ENCODE data around the gene POLR2H.

POLR2H gene

GRCh38 chr3:184341925-184342324 lies 19.6 kb upstream of the POLR2H start:
- TF ChIP-seq CTCF (IDR thresholded peaks at IDR 0.05): no peak
- DNase-seq (ENCODE audit: low spot score): no peak
- H3K4me3 ChIP-seq: no peak overlapping the region
- no peak overlapping the region for H3K27ac ChIP-seq

- no peak for TF ChIP-seq CTCF (IDR thresholded peaks at IDR 0.05)
- Histone ChIP-seq H3K27ac (no peak overlapping the region), H3K4me3 (no peak overlapping the region)
- DNase-seq (ENCODE audit: low spot score): no peak
Measured at GRCh38 chr3:184343200-184343876, 18.2 kb upstream of the POLR2H start.

- TF ChIP-seq CTCF (IDR thresholded peaks at IDR 0.05): no peak
- DNase-seq (ENCODE audit: low spot score): no peak
- Histone ChIP-seq H3K4me3 (no peak overlapping the region), H3K27ac (peak overlapping the region in 1 of 2 donors; percentile 15)
Measured at GRCh38 chr3:184344579-184345316, 16.8 kb upstream of the POLR2H start.

GRCh38 chr3:184345317-184346144 lies 16.0 kb upstream of the POLR2H start:
- Histone ChIP-seq H3K27ac (peak overlapping the region in 1 of 2 donors; percentile 15), H3K4me3 (no peak overlapping the region)
- TF ChIP-seq CTCF (IDR thresholded peaks at IDR 0.05): no peak
- DNase-seq (ENCODE audit: low spot score): no peak

- no peak for DNase-seq (ENCODE audit: low spot score)
- no peak overlapping the region for H3K4me3 ChIP-seq
- no peak for TF ChIP-seq CTCF (IDR thresholded peaks at IDR 0.05)
- H3K27ac ChIP-seq: no peak overlapping the region
Measured at GRCh38 chr3:184346480-184347190, 14.9 kb upstream of the POLR2H start.

- H3K4me3 ChIP-seq: no peak overlapping the region
- TF ChIP-seq CTCF (IDR thresholded peaks at IDR 0.05): no peak
- no peak for DNase-seq (ENCODE audit: low spot score)
- no peak overlapping the region for H3K27ac ChIP-seq
Measured at GRCh38 chr3:184347321-184348056, 14.0 kb upstream of the POLR2H start.

Data from coronary artery (tissue), 2 donors.